Cerebellar nuclear complex (tissue), 1 donor: ENCODE results near the gene ARHGAP31.
"Not testable (repeated sequence)": the region's sequence is repeated elsewhere in the genome, so short reads cannot be mapped to it uniquely, and the experiment has no call there.

Source experiments
- DNase-seq, 2 experiments: peaks; one replicate each; lab custom pipeline; 2025; lab: John Stamatoyannopoulos, UW

ARHGAP31 gene

GRCh38 chr3:119295816-119296726 is 1.9 kb downstream of the ARHGAP31 start:
- no peak for DNase-seq

DNA sequence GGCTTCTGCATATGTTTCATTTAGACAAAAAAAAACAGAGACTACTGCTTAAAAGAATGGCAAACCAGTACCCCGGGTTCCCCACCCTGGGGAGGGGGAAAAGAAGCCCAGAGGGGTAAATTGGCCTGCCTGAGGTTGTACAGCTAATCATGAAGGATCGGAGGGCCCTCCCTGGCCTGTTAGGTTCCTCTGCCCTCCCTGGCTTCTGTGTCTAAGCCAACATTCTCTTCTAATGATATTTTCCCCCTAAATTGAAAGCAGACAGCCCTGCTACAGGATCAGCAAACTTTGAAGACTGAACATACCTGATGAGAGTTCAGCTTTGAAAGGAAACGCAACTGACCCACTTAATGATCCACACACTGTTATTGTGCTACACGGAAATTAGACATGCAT is 2.5 kb downstream of the ARHGAP31 start:
- no peak for DNase-seq

- DNase-seq = no peak
Observed at GRCh38 chr3:119297169-119297568, 3.0 kb downstream of the ARHGAP31 start.

GRCh38 chr3:119298565-119298941 is 4.4 kb downstream of the ARHGAP31 start:
- no peak for DNase-seq

DNA sequence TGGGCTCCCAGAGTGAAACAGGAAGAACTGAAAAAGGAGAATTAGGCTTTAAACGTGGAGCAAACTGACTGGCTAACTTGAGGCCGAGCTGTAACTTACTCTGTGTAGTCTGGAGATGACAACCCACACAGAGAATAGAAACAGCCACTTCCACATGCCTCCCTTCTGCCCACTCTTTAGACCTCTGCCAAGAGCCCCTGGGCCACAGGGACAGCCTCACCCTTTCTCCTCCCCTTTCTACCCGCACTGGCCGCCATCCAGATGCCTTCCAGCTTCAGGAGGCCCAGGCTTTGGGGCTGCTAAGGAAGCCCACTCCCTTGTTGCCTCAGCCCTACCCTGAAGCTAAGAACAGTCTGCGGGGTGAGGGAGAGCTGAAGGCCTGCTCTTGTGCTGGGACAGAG is 6.8 kb downstream of the ARHGAP31 start:
- DNase-seq = no peak

- no peak for DNase-seq
Observed at GRCh38 chr3:119301662-119302061, 7.5 kb downstream of the ARHGAP31 start.

GRCh38 chr3:119302697-119303551 is 8.7 kb downstream of the ARHGAP31 start:
- no peak for DNase-seq

DNA sequence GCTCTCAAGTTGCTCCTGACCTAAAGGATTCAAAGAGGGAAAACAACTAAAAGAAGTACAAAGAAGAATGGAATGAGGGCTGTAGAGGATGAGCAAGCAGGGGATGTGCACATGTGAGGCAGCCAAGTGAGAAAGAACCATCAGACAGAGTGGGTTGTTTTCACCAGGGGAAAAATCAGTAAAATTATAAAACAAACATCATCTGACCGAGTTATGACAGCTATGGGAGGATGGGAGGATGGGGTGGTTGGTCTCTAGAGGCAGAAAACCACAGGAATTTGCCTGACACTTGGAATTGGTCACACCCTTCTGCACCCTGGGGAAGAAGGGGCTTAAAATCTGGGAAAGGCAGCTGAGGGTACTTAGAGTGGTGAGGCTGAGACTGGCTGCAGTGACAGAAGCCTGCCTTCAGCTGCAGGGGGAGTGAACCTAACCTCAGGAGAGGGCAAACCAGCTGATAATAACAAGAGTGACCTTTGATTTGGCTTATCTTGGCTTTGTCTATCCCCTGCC is 10.1 kb downstream of the ARHGAP31 start:
- DNase-seq = no peak

GRCh38 chr3:119305286-119305685 is 11.1 kb downstream of the ARHGAP31 start:
- no peak for DNase-seq

GRCh38 chr3:119306378-119306777 is 12.2 kb downstream of the ARHGAP31 start:
- not testable (repeated sequence) for DNase-seq

- no peak for DNase-seq
Observed at GRCh38 chr3:119308355-119308754, 14.2 kb downstream of the ARHGAP31 start.

- DNase-seq = no peak
Observed at GRCh38 chr3:119309591-119309990, 15.4 kb downstream of the ARHGAP31 start.

GRCh38 chr3:119310071-119310470 is 15.9 kb downstream of the ARHGAP31 start:
- DNase-seq = no peak

- DNase-seq = no peak
Observed at GRCh38 chr3:119311081-119311925, 17.1 kb downstream of the ARHGAP31 start.

DNA sequence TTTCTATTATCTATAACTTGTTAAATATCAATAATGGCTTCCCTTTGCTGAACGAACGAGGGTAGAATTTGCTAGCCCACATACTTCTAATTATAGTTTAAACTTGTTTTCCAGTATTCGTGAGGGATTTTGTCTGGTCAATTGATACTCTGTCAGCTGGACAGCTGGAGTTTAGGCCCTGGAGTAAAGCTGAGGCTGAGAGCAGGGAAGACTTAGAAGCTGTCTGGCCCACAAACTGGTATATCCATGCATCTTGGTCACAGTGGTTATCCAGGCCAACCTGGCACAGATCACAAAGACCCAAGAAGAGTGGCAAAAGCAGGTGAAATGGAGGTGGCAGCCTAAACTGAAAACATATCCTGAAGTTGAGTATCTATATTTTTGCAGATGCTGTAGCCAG is 19.3 kb downstream of the ARHGAP31 start:
- no peak for DNase-seq

DNA sequence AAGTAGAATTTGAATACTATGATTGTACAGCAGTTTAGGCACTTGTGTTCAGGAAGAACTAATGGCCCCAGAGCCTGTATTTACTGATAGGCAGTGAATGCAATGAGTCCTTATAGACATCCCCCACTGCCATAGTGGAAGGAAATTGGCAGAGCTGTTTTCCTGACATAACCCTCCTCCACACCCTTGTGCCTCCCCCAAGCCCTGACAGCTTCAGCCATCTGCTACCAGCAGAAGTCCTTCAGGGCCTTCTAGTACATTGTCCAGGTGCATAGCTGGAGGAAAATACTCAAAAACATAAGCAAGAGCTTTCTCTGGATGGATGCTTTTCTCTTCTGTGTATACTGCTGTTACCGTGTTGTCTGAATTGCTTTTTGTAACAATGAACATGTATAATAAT is 20.6 kb downstream of the ARHGAP31 start:
- no peak for DNase-seq

GRCh38 chr3:119315600-119316312 is 21.6 kb downstream of the ARHGAP31 start:
- DNase-seq = no peak

- no peak for DNase-seq
Observed at GRCh38 chr3:119316313-119316670, 22.1 kb downstream of the ARHGAP31 start.

DNA sequence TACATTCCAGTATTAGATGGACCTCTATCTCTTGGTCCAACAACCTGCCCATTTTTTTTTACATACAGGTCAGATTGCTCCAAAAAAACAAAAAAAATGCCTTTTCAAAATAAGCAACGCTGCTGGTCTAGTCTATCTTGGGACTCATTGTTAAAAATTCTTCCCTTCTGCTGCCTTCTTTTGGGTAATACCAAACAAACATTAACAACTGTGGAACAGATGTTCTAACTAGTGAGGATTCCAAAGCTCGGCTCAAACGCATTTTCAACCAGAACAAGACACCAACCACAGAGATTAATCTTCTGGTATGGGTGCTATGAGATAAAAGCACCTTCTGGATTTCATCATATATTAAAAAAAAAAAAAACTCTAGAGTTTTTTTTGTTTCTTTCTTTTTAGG is 24.7 kb downstream of the ARHGAP31 start:
- DNase-seq = no peak

GRCh38 chr3:119319311-119319710 is 25.1 kb downstream of the ARHGAP31 start:
- no peak for DNase-seq

DNA sequence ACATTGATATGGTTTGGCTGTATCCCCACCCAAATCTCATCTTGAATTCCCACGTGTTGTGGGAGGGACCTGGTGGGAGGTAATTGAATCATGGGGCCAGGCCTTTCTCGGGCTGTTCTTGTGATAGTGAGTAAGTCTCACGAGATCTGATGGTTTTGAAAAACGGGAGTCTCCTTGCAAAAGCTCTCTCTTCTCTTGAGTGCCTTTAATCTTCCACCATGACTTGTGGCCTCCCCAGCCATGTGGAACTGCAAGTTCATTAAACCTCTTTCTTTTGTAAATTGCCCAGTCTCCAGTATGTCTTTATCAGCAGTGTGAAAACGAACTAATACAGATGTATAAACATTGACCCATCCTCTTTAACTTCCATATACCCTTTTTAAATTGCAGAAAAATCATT is 26.6 kb downstream of the ARHGAP31 start:
- not testable (repeated sequence) for DNase-seq
